Dermis microvascular lymphatic vessel endothelial cell (primary cell): Measurements from ENCODE around the gene SCRN1. TPM values are rescaled to one million over a fixed set of nuclear protein-coding genes. Genes with fewer than 3 reads are reported as not detected.

Experiments
- DNase-seq, 2 donors: peaks; one replicate each; pipeline versions ENCODE4 v3.0.0 to v3.0.0-alpha.2; 2010; ENCODE audit warnings: low read depth in 2 of 2
- total RNA-seq: library from RNA; depleted of rRNA; stranded (reverse); fragments of >200 nt; gene quantifications from 2 replicates; pipeline ENCODE4 v1.2.1, GENCODE V29; 2014

Gene SCRN1
- total RNA-seq, 1 donor from 2014 or later, result 69.3 TPM

GRCh38 chr7:30005464-30005863, 15.9 kb upstream of the SCRN1 start:
- no peak for DNase-seq

DNA sequence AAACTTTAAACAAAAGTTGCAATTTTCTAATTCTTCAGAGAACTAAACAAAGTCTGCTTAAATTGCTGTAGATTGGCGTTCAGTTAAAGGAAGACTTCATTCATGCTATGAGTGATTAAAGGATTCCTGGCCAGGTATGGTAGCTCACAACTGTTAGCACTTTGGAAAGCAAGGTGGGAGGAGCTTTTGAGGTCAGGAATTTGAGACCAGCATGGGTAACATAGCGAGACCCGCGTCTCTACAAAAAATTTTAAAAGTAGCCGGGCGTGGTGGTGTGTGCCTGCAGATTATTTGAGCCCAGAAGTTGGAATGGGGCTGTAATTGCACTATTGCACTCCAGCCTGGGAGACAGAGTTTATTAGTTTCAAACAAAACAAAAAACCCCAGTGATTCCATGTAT, 13.5 kb upstream of the SCRN1 start:
- DNase-seq, result no peak

- no peak for DNase-seq
These were observed 12.4 kb upstream of the SCRN1 start for GRCh38 chr7:30001998-30002397.

DNA sequence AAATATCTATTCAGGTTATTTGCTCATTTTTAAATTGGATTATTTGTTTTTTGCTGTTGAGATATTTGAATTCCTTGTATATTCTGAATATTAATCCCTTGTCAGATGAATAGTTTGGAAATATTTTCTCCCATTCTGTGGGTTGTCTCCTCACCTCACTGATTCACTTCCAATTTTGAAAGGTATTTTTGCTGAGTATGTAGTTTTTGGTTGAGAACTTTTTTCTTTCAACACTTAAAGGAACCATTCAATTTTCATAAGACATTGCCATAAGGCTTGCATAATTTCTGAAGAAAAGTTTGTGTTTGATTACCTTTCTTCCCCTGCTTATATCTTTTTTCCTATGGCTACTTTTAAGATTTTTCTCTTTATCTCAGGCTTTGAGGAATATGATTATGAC, 8.9 kb upstream of the SCRN1 start:
- DNase-seq, result no peak

DNA sequence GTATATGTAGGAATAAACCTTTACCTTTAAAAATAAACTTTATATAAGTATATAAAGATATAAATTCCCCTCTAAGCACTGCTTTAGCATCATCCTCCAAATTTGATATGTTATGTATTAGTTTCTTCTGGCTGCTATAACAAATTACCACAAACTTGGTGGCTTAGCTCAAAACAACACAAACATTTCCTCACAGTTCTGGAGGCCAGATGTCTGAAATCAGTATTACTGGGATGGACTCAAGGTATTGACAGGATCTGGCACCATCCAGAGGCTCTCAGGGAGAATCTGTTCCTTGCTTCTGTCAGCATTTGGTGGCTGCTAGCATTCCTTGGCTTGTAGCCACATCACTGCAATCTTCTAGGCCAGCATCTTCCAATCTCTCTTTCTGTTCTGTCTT, 6.7 kb upstream of the SCRN1 start:
- no peak for DNase-seq

DNA sequence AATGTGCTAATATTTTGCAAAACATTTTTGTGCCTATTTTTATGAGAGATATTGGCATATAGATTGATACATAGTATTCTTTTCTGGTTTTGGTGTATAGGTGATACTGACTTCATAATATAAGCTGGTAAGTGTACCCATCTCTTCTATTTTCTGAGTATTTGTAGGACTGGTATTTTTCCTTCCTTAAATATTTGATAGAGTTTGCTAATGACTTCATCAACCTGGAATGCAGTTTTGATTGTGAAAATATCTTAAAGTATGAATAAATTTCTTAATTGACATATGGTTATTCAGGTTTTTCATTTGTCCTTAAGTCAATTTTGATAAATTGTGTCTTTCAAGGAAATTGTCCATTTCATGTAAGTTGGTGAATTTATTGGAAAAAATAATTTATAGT, 6.1 kb upstream of the SCRN1 start:
- no peak for DNase-seq

- DNase-seq, result no peak
These were observed 3.5 kb upstream of the SCRN1 start for GRCh38 chr7:29993140-29993539.

GRCh38 chr7:29991937-29992336, 2.3 kb upstream of the SCRN1 start:
- DNase-seq, result no peak

GRCh38 chr7:29990931-29991330, 1.3 kb upstream of the SCRN1 start:
- no peak for DNase-seq

DNA sequence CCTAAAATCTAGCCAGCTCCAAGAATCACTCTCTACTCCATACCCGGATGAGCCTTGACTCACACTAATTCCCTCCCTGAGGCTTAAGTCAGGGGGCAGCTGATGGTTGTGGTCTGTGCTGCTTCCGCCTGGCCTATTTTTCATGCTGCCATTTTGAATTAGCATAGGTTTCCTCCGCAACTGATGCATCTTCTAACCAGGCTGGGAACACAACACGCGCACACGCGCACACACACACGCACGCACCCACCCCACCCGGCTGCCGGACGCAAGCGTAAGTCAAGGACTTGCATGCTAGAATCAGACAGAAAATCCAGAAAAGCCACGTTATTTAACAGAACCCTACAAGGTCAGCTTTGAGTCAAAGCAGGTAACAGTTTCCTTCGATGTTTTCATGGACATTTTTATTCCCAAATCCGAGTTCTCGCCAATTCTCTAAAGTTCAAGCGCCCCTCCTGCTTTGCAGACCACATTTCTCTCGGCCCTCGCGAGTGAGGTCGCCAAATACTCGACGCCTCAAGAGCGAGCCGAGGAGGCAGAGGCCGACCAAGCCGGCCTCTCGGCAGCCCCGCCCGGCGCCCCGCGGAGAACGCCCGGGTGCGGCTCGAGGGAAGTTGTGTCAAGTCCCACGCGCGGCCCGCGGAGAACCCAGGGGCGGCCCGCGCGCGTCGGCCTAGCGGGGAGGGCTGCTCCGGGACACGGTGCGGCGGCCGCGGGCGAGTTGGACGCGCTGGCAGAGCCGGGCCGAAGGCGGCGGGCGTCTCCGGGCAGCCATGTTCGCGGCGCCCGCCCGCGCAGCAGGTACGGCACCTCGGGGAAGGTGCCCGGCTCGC, 961 bp downstream of the SCRN1 start:
- peak in 1 of 2 donors; percentile 56 for DNase-seq

DNA sequence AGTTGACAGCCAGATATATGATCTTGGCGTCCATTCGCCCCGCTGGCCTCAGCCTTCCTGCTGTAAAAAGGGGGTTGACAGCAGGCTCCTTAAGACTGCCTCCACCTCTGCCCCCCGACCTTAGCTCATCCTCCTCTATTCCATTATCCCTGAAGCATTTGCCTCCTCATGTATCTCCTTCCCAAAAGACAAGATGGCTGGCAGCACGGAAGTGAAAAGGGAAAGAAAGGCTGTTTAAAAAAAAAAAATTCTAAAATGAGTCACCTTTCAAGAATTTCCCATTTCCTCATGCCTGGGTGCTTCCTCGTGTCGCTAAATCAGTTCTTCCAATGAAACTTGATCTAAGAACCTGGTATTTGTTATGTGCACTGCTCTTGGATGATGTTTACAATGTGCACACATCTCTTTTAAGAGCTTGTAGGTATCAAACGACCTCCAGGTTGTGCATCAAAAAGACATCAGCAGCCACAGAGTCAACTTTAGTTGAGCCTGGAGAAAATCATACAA, 1.7 kb downstream of the SCRN1 start:
- peak; percentile 45 to 79 for DNase-seq

DNA sequence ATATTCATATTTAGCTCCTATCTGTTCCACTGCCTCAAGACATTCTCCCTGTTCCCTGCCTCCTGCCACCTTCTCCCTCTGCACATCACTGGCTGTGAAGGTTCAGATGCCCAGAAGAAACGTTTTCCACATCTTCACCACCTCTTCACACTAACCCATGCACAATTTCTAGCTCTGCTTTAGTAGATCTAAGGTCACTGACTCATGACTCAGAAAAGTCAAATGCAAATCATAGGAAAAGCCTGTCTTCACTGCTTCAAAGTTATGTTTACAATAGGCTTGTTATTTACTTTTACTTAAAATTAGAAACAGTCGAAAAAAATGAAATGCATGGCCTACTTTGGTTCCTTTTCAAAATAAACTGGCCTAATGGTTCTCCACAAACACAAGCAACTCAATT, 2.5 kb downstream of the SCRN1 start:
- peak in 1 of 2 donors; percentile 64 for DNase-seq

DNA sequence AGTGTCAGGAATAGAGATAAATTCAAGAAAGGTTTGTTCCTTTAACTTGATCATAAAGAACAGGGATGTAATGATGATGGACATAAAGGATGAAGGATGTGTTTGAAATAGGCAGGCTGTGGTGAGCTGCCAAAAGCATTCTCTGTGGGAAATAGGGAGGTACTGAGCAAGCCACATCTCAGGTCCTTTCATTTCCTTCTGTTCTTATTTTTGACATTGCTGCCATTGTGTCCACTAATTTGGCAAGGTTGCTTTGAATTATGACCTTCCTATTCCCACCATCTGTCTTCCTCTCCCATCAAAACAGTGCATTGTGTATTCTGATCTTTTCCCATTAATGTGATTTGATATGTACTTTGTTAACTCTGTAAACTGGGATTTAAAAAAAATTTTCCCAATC, 9.4 kb downstream of the SCRN1 start:
- peak; percentile 51 to 84 for DNase-seq

- DNase-seq, result no peak
These were observed 11.5 kb downstream of the SCRN1 start for GRCh38 chr7:29977886-29978651.

DNA sequence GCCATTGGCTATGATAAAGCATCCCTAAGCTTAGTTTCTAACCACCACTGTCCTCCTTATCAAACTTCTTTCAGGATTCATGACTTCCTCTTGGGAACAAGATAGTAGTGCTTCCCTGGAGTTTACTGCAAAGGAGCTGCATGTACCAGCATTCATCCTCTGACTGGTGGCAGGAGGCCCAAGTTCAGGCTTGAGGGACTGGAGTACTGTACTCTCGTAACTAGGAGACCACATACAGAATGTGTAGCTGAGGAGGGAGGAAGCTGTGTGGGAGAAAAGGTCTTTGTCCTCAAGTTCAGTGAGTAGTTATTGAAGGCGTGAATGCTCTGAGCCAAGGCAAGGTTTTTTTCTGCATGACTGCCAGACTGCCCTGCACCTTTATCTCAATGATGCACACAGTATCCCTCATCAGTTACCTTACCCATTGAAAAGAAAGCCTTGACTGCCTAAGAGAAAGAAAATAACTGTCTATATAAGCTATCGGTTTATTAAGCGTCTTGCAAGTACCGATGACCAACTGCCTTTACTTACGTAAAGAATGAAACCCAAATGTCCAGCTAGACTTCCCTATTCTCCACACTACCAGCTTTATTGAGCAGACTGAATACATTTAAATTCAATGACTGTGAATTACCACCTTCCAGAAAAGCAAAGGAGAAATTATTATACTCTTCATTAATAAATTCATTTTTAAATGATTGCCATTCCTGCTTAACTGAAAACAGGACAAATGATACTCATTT, 12.8 kb downstream of the SCRN1 start:
- no peak for DNase-seq

GRCh38 chr7:29976266-29976665, 13.3 kb downstream of the SCRN1 start:
- no peak for DNase-seq

DNA sequence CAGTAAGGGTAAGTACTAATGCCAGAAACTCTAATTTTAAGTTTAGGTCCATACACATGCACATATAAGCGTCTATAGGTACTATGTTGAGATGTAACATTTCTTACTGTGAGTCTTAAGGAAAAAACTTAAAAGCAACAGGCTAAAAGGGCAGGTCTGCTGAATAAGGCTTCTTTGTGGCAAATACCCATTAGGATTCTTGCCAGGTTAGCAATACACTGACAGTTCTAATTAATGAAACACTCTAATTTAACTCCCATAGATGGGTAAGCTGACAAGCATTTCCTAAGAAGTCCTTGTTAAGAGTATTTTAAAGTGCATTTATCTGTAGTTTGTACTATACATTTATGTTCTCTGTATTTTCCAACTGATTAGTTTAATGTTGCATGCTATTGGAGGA, 14.0 kb downstream of the SCRN1 start:
- no peak for DNase-seq

DNA sequence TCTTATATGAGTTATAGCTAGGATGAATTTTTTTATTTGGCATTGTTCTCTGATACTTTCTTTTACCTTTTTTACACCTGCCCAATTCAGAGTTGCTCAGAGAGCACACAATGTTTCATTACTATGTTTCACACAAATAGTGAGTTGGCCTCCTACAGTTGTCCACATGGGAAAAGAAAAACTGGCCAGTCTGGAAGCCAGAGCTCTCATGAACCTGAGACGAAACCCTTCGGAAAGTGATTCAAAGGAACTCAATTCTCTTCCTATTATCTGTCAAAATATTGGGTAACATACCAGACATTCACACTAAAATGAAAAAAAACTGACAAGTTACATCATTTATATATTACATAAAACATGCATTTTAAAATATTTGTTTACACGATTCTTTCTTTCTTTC, 15.3 kb downstream of the SCRN1 start:
- DNase-seq, result no peak

DNA sequence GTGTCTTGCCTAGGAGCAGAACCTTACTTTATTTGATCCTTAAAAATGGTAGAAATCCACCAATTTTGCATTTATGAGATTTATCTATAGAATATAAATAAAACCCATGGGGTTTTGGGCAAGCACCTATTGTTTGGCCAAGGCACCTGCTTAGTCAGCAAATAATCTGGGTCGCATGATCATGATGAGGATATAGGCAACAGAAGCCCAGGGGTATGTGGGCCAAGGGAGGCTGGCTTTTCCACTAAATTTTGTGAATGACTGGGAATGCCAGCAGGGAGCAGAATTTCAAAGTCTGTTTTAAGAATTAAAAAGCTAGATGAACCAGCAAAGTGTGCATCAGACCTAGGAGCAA, 17.3 kb downstream of the SCRN1 start:
- no peak for DNase-seq

DNA sequence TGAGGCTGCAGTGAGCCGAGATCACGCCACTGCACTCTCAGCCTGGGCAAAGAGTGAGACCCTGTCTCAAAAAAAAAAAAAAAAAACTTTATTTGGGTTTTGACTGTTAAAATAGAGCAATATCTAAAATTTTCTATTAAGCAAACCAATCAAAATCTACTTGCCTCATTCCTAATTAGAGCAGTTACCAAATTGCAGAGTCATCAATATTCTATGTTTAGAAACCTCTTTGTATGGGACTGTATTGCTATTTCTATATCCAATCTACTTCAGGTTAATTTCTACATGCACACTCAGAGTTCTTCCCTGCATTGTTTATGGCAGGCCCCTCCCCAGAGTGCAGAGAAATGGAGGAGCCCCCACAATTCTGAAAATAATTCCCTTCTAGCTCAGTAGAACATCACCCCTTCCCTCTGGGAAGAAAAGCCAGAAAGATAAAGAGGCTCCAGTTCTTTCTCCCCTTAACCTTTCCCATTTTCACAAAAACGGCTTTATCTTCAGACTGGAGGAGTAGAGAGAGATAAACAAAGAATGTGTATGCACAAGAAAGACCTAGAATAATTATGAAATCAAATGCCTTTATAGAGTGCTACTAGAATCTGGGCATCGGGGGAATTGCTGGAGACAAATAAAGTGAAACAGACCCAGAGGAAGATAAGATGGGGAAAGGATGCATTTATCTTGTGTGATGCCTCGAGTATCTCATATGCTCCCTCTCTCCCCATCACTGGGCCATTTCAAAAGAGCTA, 17.9 kb downstream of the SCRN1 start:
- no peak for DNase-seq

GRCh38 chr7:29970158-29970557, 19.4 kb downstream of the SCRN1 start:
- no peak for DNase-seq
